ENCODE data around the gene PLPP6.

DNA sequence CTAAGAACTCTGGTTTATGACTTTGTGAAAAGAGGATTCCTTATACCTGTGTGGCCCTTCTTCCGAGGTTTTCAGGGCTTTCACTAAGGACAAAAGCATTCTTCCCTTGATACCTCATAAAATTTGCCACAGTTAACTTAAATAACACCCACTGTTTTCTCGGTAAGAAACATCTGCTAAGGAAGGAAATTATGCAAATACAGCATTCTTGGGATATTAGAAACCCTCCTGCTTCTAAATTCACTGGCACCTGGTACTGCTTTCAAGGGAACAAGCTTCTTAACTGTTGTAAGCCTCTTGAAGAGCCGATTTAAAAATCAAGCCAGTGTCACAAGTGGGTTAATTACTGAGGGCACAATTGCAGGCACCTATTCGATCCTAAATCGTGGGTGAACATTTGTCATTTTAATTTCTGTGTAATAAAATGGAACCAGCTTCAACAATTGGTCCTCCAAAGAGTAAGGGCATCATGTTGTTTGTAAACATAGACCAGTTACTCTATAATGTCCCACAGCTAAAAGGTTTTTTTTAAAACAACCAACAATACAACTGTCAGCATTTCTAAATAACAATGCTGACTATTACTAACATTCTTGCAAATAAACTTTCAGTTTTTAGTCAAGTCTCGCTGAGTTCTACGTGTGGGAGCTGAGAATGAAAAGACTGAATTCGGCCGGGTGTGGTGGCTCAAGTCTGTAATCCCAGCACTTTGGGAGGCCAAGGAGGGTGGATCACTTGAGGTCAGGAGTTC is 52.3 kb downstream of the PLPP6 start:
- TF ChIP-seq, protein P1, sequence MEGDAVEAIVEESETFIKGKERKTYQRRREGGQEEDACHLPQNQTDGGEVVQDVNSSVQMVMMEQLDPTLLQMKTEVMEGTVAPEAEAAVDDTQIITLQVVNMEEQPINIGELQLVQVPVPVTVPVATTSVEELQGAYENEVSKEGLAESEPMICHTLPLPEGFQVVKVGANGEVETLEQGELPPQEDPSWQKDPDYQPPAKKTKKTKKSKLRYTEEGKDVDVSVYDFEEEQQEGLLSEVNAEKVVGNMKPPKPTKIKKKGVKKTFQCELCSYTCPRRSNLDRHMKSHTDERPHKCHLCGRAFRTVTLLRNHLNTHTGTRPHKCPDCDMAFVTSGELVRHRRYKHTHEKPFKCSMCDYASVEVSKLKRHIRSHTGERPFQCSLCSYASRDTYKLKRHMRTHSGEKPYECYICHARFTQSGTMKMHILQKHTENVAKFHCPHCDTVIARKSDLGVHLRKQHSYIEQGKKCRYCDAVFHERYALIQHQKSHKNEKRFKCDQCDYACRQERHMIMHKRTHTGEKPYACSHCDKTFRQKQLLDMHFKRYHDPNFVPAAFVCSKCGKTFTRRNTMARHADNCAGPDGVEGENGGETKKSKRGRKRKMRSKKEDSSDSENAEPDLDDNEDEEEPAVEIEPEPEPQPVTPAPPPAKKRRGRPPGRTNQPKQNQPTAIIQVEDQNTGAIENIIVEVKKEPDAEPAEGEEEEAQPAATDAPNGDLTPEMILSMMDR (IDR thresholded peaks at IDR 0.05) = no peak
- no peak for TF ChIP-seq SIN3A (IDR thresholded peaks at IDR 0.05; ENCODE audit: borderline replicate concordance, insufficient read depth, low read depth, low read length)
- no peak for TF ChIP-seq POLR2AphosphoS5 (IDR thresholded peaks at IDR 0.05; ENCODE audit: low read depth, low read length)
- no peak for TF ChIP-seq REST (IDR thresholded peaks at IDR 0.05; ENCODE audit: insufficient read depth in 1 of 2, low read depth in 2 of 2, low read length in 1 of 2)
